ENCODE measurements around the gene KRT75. TPM values are rescaled to one million over a fixed set of nuclear protein-coding genes. Genes with fewer than 3 reads are reported as not detected.
A peak's percentile ranks its signal among the peaks of the same experiment; 100 is the strongest.

The KRT75 gene
- total and polyA plus RNA-seq, 2 experiments from 2014 or later = not detected

GRCh38 chr12:52383331-52383730 lies 50.8 kb downstream of the KRT75 start:
- in situ Hi-C loops (cut with MboI) = loop anchor here (10.0 to 25.0 kb wide), 2 partner anchors 481 to 604 kb away; no protein-coding TSS in a partner anchor
- no peak for DNase-seq
- Histone ChIP-seq H3K9ac (no peak overlapping the region), H3K36me3 (ENCODE audit: low read depth) (no peaks in the 10 kb centered on the region), H3K4me1 (ENCODE audit: insufficient read depth) (no peaks in the 10 kb centered on the region), H2AFZ (no peak overlapping the region), H3K9me2 (ENCODE audit: insufficient read depth) (no peaks in the 10 kb centered on the region), H3K79me2 (ENCODE audit: insufficient read depth) (no peaks in the 10 kb centered on the region), H3K27me3 (replicated peaks; ENCODE audit: insufficient read depth) (peaks cover 31% of the 10 kb centered on the region), H3K9me3 (ENCODE audit: low read depth) (no peaks in the 10 kb centered on the region), H3K4me3 (no peak overlapping the region), H3F3A (ENCODE audit: insufficient read depth) (no peaks in the 10 kb centered on the region), H3K27ac (no peak overlapping the region), H4K20me1 (ENCODE audit: insufficient read depth) (no peaks in the 10 kb centered on the region), H3K4me2 (ENCODE audit: unreplicated experiment) (no peak overlapping the region)
- 50 to 63% methylated on average over 3 of the region's 3 CpGs for WGBS, 2 experiments (ENCODE audit: low coverage in 1 of 2, low lambda C conversion rate in 2 of 2, missing lambda C conversion rate in 2 of 2)
- TF ChIP-seq EZH2 (IDR thresholded peaks at IDR 0.05; ENCODE audit: insufficient read depth, poor library complexity, severe bottlenecking) (no peak), EZH2phosphoT487 (IDR thresholded peaks at IDR 0.05; ENCODE audit: insufficient read depth, low read depth) (no peak)

GRCh38 chr12:52382854-52383253 lies 51.3 kb downstream of the KRT75 start:
- Histone ChIP-seq H3K4me2 (ENCODE audit: unreplicated experiment) (no peak overlapping the region), H3K9me2 (ENCODE audit: insufficient read depth) (no peaks in the 10 kb centered on the region), H4K20me1 (ENCODE audit: insufficient read depth) (no peaks in the 10 kb centered on the region), H3K4me1 (ENCODE audit: insufficient read depth) (no peaks in the 10 kb centered on the region), H3K36me3 (ENCODE audit: low read depth) (no peaks in the 10 kb centered on the region), H3K9me3 (ENCODE audit: low read depth) (no peaks in the 10 kb centered on the region), H3K79me2 (ENCODE audit: insufficient read depth) (no peaks in the 10 kb centered on the region), H3K4me3 (no peak overlapping the region), H3F3A (ENCODE audit: insufficient read depth) (no peaks in the 10 kb centered on the region), H3K9ac (no peak overlapping the region), H3K27me3 (replicated peaks; ENCODE audit: insufficient read depth) (peaks cover 31% of the 10 kb centered on the region), H3K27ac (no peak overlapping the region), H2AFZ (no peak overlapping the region)
- TF ChIP-seq EZH2phosphoT487 (IDR thresholded peaks at IDR 0.05; ENCODE audit: insufficient read depth, low read depth) (no peak), EZH2 (IDR thresholded peaks at IDR 0.05; ENCODE audit: insufficient read depth, poor library complexity, severe bottlenecking) (no peak)
- in situ Hi-C loops (cut with MboI) = loop anchor here (10.0 to 25.0 kb wide), 2 partner anchors 482 to 604 kb away; no protein-coding TSS in a partner anchor
- DNase-seq = no peak
- 42 to 61% methylated on average over 2 of the region's 2 CpGs for WGBS, 2 experiments (ENCODE audit: low coverage in 1 of 2, low lambda C conversion rate in 2 of 2, missing lambda C conversion rate in 2 of 2)

GRCh38 chr12:52381206-52381605 lies 53.0 kb downstream of the KRT75 start:
- TF ChIP-seq EZH2phosphoT487 (IDR thresholded peaks at IDR 0.05; ENCODE audit: insufficient read depth, low read depth) (no peak), EZH2 (IDR thresholded peaks at IDR 0.05; ENCODE audit: insufficient read depth, poor library complexity, severe bottlenecking) (no peak)
- 83 to 89% methylated on average over 8 of the region's 8 CpGs for WGBS, 2 experiments (ENCODE audit: low coverage in 1 of 2, low lambda C conversion rate in 2 of 2, missing lambda C conversion rate in 2 of 2)
- Histone ChIP-seq H3K4me1 (ENCODE audit: insufficient read depth) (no peaks in the 10 kb centered on the region), H3K4me2 (ENCODE audit: unreplicated experiment) (no peak overlapping the region), H3K9me2 (ENCODE audit: insufficient read depth) (no peaks in the 10 kb centered on the region), H4K20me1 (ENCODE audit: insufficient read depth) (no peaks in the 10 kb centered on the region), H3K36me3 (ENCODE audit: low read depth) (no peaks in the 10 kb centered on the region), H3F3A (ENCODE audit: insufficient read depth) (no peaks in the 10 kb centered on the region), H3K79me2 (ENCODE audit: insufficient read depth) (no peaks in the 10 kb centered on the region), H3K27ac (no peak overlapping the region), H3K4me3 (no peak overlapping the region), H3K9me3 (ENCODE audit: low read depth) (no peaks in the 10 kb centered on the region), H3K9ac (no peak overlapping the region), H2AFZ (no peak overlapping the region), H3K27me3 (replicated peaks; ENCODE audit: insufficient read depth) (peaks cover 14% of the 10 kb centered on the region)
- DNase-seq = no peak
- in situ Hi-C loops (cut with MboI) = loop anchor here (10.0 to 25.0 kb wide), 2 partner anchors 484 to 606 kb away; no protein-coding TSS in a partner anchor

- Histone ChIP-seq H3K27me3 (replicated peaks; ENCODE audit: insufficient read depth) (peaks cover 8% of the 10 kb centered on the region; the same call in 1 of the 2 replicates), H3K9me3 (ENCODE audit: low read depth) (no peaks in the 10 kb centered on the region), H3K4me2 (ENCODE audit: unreplicated experiment) (no peak overlapping the region), H4K20me1 (ENCODE audit: insufficient read depth) (no peaks in the 10 kb centered on the region), H3K4me1 (ENCODE audit: insufficient read depth) (no peaks in the 10 kb centered on the region), H2AFZ (no peak overlapping the region), H3K9me2 (ENCODE audit: insufficient read depth) (no peaks in the 10 kb centered on the region), H3K4me3 (no peak overlapping the region), H3K36me3 (ENCODE audit: low read depth) (no peaks in the 10 kb centered on the region), H3K9ac (no peak overlapping the region), H3F3A (ENCODE audit: insufficient read depth) (no peaks in the 10 kb centered on the region), H3K27ac (no peak overlapping the region), H3K79me2 (ENCODE audit: insufficient read depth) (no peaks in the 10 kb centered on the region)
- in situ Hi-C loops (cut with MboI) = loop anchor here (10.0 to 25.0 kb wide), 2 partner anchors 485 to 607 kb away; no protein-coding TSS in a partner anchor
- WGBS, 2 experiments (ENCODE audit: low coverage in 1 of 2, low lambda C conversion rate in 2 of 2, missing lambda C conversion rate in 2 of 2) = 71 to 76% methylated on average over 15 of the region's 15 CpGs
- no peak for TF ChIP-seq EZH2phosphoT487 (IDR thresholded peaks at IDR 0.05; ENCODE audit: insufficient read depth, low read depth)
- DNase-seq = peak; percentile 57
Observed at GRCh38 chr12:52380271-52380694, 53.9 kb downstream of the KRT75 start.

All from GM23248 (cell line).